Neuronal stem cell (in vitro differentiated cells): ENCODE measurements around the gene CYP1B1.
"Not testable (repeated sequence)": the region's sequence is repeated elsewhere in the genome, so short reads cannot be mapped to it uniquely, and the experiment has no call there.

Experiments used
- DNase-seq: peaks from one replicate; pipeline ENCODE4 v3.0.0-alpha.2; 2013; ENCODE audit warnings: low spot score
- H2AFZ ChIP-seq: one replicate; pipeline ENCODE4 v1.6.1; 2013; ENCODE audit warnings: mild to moderate bottlenecking, low read length, inconsistent platforms
- H2AK5ac ChIP-seq: 2 replicates; pipeline ENCODE4 v1.6.1; 2013; ENCODE audit warnings: low read depth, mild to moderate bottlenecking, inconsistent platforms, low read length, moderate library complexity, mixed read lengths
- H2BK120ac ChIP-seq: 2 replicates; pipeline ENCODE4 v1.6.1; 2013; ENCODE audit warnings: low read depth, mild to moderate bottlenecking, inconsistent platforms, low read length, moderate library complexity, mixed read lengths
- H2BK12ac ChIP-seq: one replicate; pipeline ENCODE4 v1.6.1; 2013; ENCODE audit warnings: low read length, inconsistent platforms
- H2BK15ac ChIP-seq: 2 replicates; pipeline ENCODE4 v1.6.1; 2013; ENCODE audit warnings: mild to moderate bottlenecking, low read length, inconsistent platforms, mixed read lengths
- H2BK5ac ChIP-seq: one replicate; pipeline ENCODE4 v1.6.1; 2013; ENCODE audit warnings: inconsistent platforms, mild to moderate bottlenecking, low read length, moderate library complexity
- H3K14ac ChIP-seq: one replicate; pipeline ENCODE4 v1.6.1; 2013; ENCODE audit warnings: low read length, inconsistent platforms
- H3K18ac ChIP-seq: 2 replicates; pipeline ENCODE4 v1.6.1; 2013; ENCODE audit warnings: low read length, inconsistent platforms
- H3K23ac ChIP-seq: 2 replicates; pipeline ENCODE4 v1.6.1; 2013; ENCODE audit warnings: low read depth, mild to moderate bottlenecking, mixed read lengths, low read length, inconsistent platforms; ENCODE audit not compliant: poor library complexity
- H3K27ac ChIP-seq: replicated peaks from 3 replicates; pipeline ENCODE4 v1.5.1; 2013; ENCODE audit warnings: low read length, inconsistent platforms
- H3K27me3 ChIP-seq, 3 experiments: 2 replicates each; pipeline ENCODE4 v1.6.1; 2013; ENCODE audit warnings: low read length in 3 of 3, mild to moderate bottlenecking in 2 of 3, inconsistent platforms in 1 of 3, low read depth in 1 of 3, mixed read lengths in 1 of 3, moderate library complexity in 1 of 3; ENCODE audit not compliant: control insufficient read depth in 3 of 3, insufficient read depth in 3 of 3
- H3K36me3 ChIP-seq, 2 donors: replicated peaks in 1 of 2; 2 replicates each; pipeline ENCODE4 v1.6.1; 2013; ENCODE audit warnings: low read length in 2 of 2; ENCODE audit not compliant: control insufficient read depth in 2 of 2, insufficient read depth in 2 of 2
- H3K4ac ChIP-seq: 2 replicates; pipeline ENCODE4 v1.6.1; 2013; ENCODE audit warnings: inconsistent platforms, mild to moderate bottlenecking, low read length, moderate library complexity
- H3K4me1 ChIP-seq, 2 donors: 1 replicate in 1 of 2; 2 replicates in 1 of 2; pipeline ENCODE4 v1.6.1; 2013; ENCODE audit warnings: low read length in 2 of 2, low read depth in 1 of 2; ENCODE audit not compliant: control insufficient read depth in 2 of 2, insufficient read depth in 1 of 2
- H3K4me2 ChIP-seq: one replicate; pipeline ENCODE4 v1.6.1; 2013; ENCODE audit warnings: mild to moderate bottlenecking, low read length, inconsistent platforms; ENCODE audit not compliant: insufficient read depth, poor library complexity, severe bottlenecking
- H3K4me3 ChIP-seq, 2 donors: 2 replicates each; pipeline ENCODE4 v1.5.1; 2013; ENCODE audit warnings: low read length in 2 of 2, mild to moderate bottlenecking in 2 of 2, inconsistent platforms in 1 of 2, moderate library complexity in 1 of 2
- H3K79me1 ChIP-seq: one replicate; pipeline ENCODE4 v1.6.1; 2013; ENCODE audit warnings: low read depth, mild to moderate bottlenecking, inconsistent platforms, low read length, moderate library complexity
- H3K9ac ChIP-seq: one replicate; pipeline ENCODE4 v1.6.1; 2013; ENCODE audit warnings: mild to moderate bottlenecking, low read depth, low read length, inconsistent platforms; ENCODE audit not compliant: poor library complexity
- H3K9me3 ChIP-seq, 2 donors: replicated peaks in 1 of 2; 2 replicates each; pipeline versions ENCODE3 to v1.6.1; 2013; ENCODE audit warnings: low read length in 2 of 2, mild to moderate bottlenecking in 2 of 2, inconsistent platforms in 1 of 2, low read depth in 1 of 2, mixed read lengths in 1 of 2, moderate library complexity in 1 of 2; ENCODE audit not compliant: control insufficient read depth in 2 of 2, insufficient read depth in 1 of 2
- H4K8ac ChIP-seq: one replicate; pipeline ENCODE4 v1.6.1; 2013; ENCODE audit warnings: low read depth, mild to moderate bottlenecking, inconsistent platforms, low read length, moderate library complexity
- H4K91ac ChIP-seq: one replicate; pipeline ENCODE4 v1.6.1; 2013; ENCODE audit warnings: low read length, low read depth, mild to moderate bottlenecking, inconsistent platforms; ENCODE audit not compliant: poor library complexity
- WGBS, 2 donors: extraction: QIAGEN DNeasy Blood & Tissue Kit; methylation state at CpG; one replicate each; pipeline ENCODE4 v1.1.7; 2013; ENCODE audit warnings: missing lambda C conversion rate in 2 of 2, mixed read lengths in 1 of 2; ENCODE audit not compliant: insufficient read length in 2 of 2, insufficient replicate concordance in 1 of 2; ENCODE audit errors: extremely low coverage in 2 of 2; 5-methylcytosine and 5-hydroxymethylcytosine counted together

The CYP1B1 gene

GRCh38 chr2:38090928-38091327, 15.0 kb upstream of the CYP1B1 start:
- WGBS, 2 donors = no CpG with 5 or more reads among the region's 5 CpGs
- H3K27me3 ChIP-seq = no peaks in the 10 kb centered on the region
- no peak overlapping the region for H2BK12ac ChIP-seq

GRCh38 chr2:38090212-38090611, 14.3 kb upstream of the CYP1B1 start:
- H3K36me3 ChIP-seq, DNase-seq, H3K23ac ChIP-seq, H3K4me1 ChIP-seq, H2AFZ ChIP-seq, H3K9ac ChIP-seq, H3K27ac ChIP-seq, H2BK15ac ChIP-seq, H2BK12ac ChIP-seq, H3K4me3 ChIP-seq, H2BK5ac ChIP-seq, H3K27me3 ChIP-seq, H3K4ac ChIP-seq, H3K14ac ChIP-seq, H3K79me1 ChIP-seq, H4K8ac ChIP-seq, H4K91ac ChIP-seq, H2AK5ac ChIP-seq, H3K9me3 ChIP-seq, H3K4me2 ChIP-seq, H2BK120ac ChIP-seq, H3K18ac ChIP-seq: not testable (repeated sequence)
- WGBS, 2 donors = no CpG with 5 or more reads among the region's 6 CpGs

More at GRCh38 chr2:38090928-38091327, 15.0 kb upstream of the CYP1B1 start:
- Histone ChIP-seq H3K4me1 (peaks cover 0 to 8% of the 10 kb centered on the region in 2 donors), H3K79me1 (no peaks in the 10 kb centered on the region), H2AFZ (no peak overlapping the region), H3K36me3 (no peaks in the 10 kb centered on the region), H3K9me3 (no peaks in the 10 kb centered on the region), H3K4me3 (no peak overlapping the region), H2BK15ac (no peak overlapping the region), H3K14ac (no peak overlapping the region), H2BK120ac (no peak overlapping the region), H2AK5ac (no peak overlapping the region), H4K91ac (no peak overlapping the region), H3K23ac (no peak overlapping the region), H3K27ac (no peak overlapping the region), H4K8ac (no peak overlapping the region), H3K9ac (no peak overlapping the region), H2BK5ac (no peak overlapping the region), H3K4ac (no peak overlapping the region), H3K18ac (no peak overlapping the region), H3K4me2 (no peak overlapping the region)
- no peak for DNase-seq

DNA sequence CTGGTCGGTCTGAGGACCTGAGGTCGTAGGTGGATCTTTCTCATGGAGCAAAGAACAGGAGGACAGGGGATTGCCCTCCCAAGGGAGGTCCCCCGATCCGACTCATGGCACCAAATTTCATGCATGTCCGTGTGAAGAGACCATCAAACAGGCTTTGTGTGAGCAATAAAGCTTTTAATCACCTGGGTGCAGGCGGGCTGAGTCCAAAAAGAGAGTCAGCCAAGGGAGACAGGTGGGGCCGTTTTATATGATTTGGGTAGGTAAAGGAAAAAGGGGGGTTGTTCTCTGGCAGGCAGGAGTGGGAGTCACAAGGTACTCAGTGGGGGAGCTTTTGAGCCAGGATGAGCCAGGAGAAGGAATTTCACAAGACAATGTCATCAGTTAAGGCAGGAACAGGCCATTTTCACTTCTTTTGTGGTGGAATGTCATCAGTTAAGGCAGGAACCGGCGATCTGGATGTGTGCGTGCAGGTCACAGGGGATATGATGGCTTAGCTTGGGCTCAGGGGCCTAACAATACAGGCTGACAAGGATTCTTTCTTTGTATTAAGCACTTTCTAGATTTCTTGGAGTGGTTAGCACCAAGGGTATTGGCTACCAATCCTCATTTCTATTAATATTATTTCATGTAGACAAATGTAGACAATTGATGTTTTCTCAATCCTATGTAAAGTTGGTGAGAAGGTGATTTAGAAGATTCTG, 10.2 kb upstream of the CYP1B1 start:
- H2BK15ac ChIP-seq, H3K4ac ChIP-seq, H3K27me3 ChIP-seq, H3K4me1 ChIP-seq, H2BK12ac ChIP-seq, H3K14ac ChIP-seq, H2AFZ ChIP-seq, H2AK5ac ChIP-seq, H3K9ac ChIP-seq, H3K4me3 ChIP-seq, DNase-seq, H3K23ac ChIP-seq, H3K9me3 ChIP-seq, H3K79me1 ChIP-seq, H3K36me3 ChIP-seq, H4K8ac ChIP-seq, H3K4me2 ChIP-seq, H4K91ac ChIP-seq, H2BK120ac ChIP-seq, H3K27ac ChIP-seq, H3K18ac ChIP-seq, H2BK5ac ChIP-seq: not testable (repeated sequence)
- WGBS, 2 donors = no CpG with 5 or more reads among the region's 10 CpGs

- H2BK15ac ChIP-seq, H3K27ac ChIP-seq, H2BK120ac ChIP-seq, H3K14ac ChIP-seq, H4K8ac ChIP-seq, DNase-seq, H3K27me3 ChIP-seq, H3K23ac ChIP-seq, H3K4me2 ChIP-seq, H3K18ac ChIP-seq, H3K4me1 ChIP-seq, H2AK5ac ChIP-seq, H2AFZ ChIP-seq, H3K9ac ChIP-seq, H3K36me3 ChIP-seq, H3K9me3 ChIP-seq, H3K79me1 ChIP-seq, H3K4me3 ChIP-seq, H2BK12ac ChIP-seq, H4K91ac ChIP-seq, H3K4ac ChIP-seq, H2BK5ac ChIP-seq: not testable (repeated sequence)
- WGBS, 2 donors = no CpG with 5 or more reads among the region's 8 CpGs
These were observed 8.6 kb upstream of the CYP1B1 start for GRCh38 chr2:38084556-38084955.
